ENCODE data around the gene WSCD1. TPM values are rescaled to one million over a fixed set of nuclear protein-coding genes. Genes with fewer than 3 reads are reported as not detected.

WSCD1 gene
- total and polyA plus RNA-seq, 2 donors (not counting 1 experiment from before 2014, with no cell fraction given): not detected

- Mint-ChIP-seq H3K9me3 (ENCODE audit: insufficient read depth) (no peaks in the 10 kb centered on the region), H3K27ac (no peak overlapping the region), H3K27me3 (peaks cover 68% of the 10 kb centered on the region), H3K4me1 (peaks cover 9% of the 10 kb centered on the region), H3K4me3 (no peak overlapping the region)
- ChIA-PET CTCF (no interaction called here), POLR2A (no interaction called here)
- H3K79me2 ChIP-seq (ENCODE audit: control insufficient read depth, insufficient read depth, low read length): no peaks in the 10 kb centered on the region
- no peak overlapping the region for H3K27ac ChIP-seq (ENCODE audit: low read length in 2 of 2)
- WGBS (ENCODE audit: insufficient coverage): 54% methylated on average over 6 of the region's 6 CpGs
- peaks cover 0 to 2% (median 0%) of the 10 kb centered on the region in 3 donors for H3K9me3 ChIP-seq (ENCODE audit: control extremely low read depth in 1 of 3, control insufficient read depth in 2 of 3, insufficient read depth in 1 of 3, low read length in 2 of 3)
- no peak for TF ChIP-seq EZH2 (IDR thresholded peaks at IDR 0.05; ENCODE audit: borderline replicate concordance, insufficient read depth, low read depth, low read length, poor library complexity, severe bottlenecking)
- TF ChIP-seq CTCF (IDR thresholded peaks at IDR 0.05): no peak
- ATAC-seq (ENCODE audit: low read depth) (no peak), DNase-seq (no peak)
- H3K4me3 ChIP-seq (ENCODE audit: control extremely low read depth in 1 of 5, extremely low read depth in 1 of 5, insufficient read depth in 1 of 5, low read depth in 2 of 5, low read length in 4 of 5): no peak overlapping the region
- intact Hi-C loops (cut with micrococcal nuclease): no loop called here
- peaks cover 0 to 17% (median 5%) of the 10 kb centered on the region in 4 experiments for H3K27me3 ChIP-seq (replicated peaks in 1 of 4; ENCODE audit: control extremely low read depth in 1 of 4, control insufficient read depth in 3 of 4, insufficient read depth in 4 of 4, low read length in 3 of 4)
- H3K4me2 ChIP-seq (replicated peaks; ENCODE audit: low read depth, low read length, poor library complexity, severe bottlenecking): no peak overlapping the region
- no peak overlapping the region for H2AFZ ChIP-seq (ENCODE audit: insufficient read depth, low read depth, low read length, poor library complexity, severe bottlenecking)
- peaks cover 0 to 2% of the 10 kb centered on the region in 2 donors for H3K4me1 ChIP-seq (ENCODE audit: control insufficient read depth in 2 of 2, insufficient read depth in 2 of 2, low read length in 2 of 2)
- H4K20me1 ChIP-seq (ENCODE audit: control insufficient read depth, insufficient read depth, low read length, poor library complexity, severe bottlenecking): no peaks in the 10 kb centered on the region
- no peaks in the 10 kb centered on the region for H3K36me3 ChIP-seq (replicated peaks in 1 of 2; ENCODE audit: control extremely low read depth in 1 of 2, control insufficient read depth in 1 of 2, extremely low read depth in 1 of 2, insufficient read depth in 2 of 2, low read length in 1 of 2)
- H3K9ac ChIP-seq (ENCODE audit: low read length): no peak overlapping the region
These were observed 5.3 kb upstream of the WSCD1 start for GRCh38 chr17:6064868-6065267.

GRCh38 chr17:6065351-6065750, 4.8 kb upstream of the WSCD1 start:
- Histone ChIP-seq H3K9ac (ENCODE audit: low read length) (no peak overlapping the region), H2AFZ (ENCODE audit: insufficient read depth, low read depth, low read length, poor library complexity, severe bottlenecking) (no peak overlapping the region), H3K4me1 (ENCODE audit: control insufficient read depth in 2 of 2, insufficient read depth in 2 of 2, low read length in 2 of 2) (peaks cover 0 to 3% of the 10 kb centered on the region in 2 donors), H3K27me3 (replicated peaks in 1 of 4; ENCODE audit: control extremely low read depth in 1 of 4, control insufficient read depth in 3 of 4, insufficient read depth in 4 of 4, low read length in 3 of 4) (peaks cover 0 to 18% (median 5%) of the 10 kb centered on the region in 4 experiments), H3K79me2 (ENCODE audit: control insufficient read depth, insufficient read depth, low read length) (no peaks in the 10 kb centered on the region), H4K20me1 (ENCODE audit: control insufficient read depth, insufficient read depth, low read length, poor library complexity, severe bottlenecking) (no peaks in the 10 kb centered on the region), H3K9me3 (ENCODE audit: control extremely low read depth in 1 of 3, control insufficient read depth in 2 of 3, insufficient read depth in 1 of 3, low read length in 2 of 3) (peaks cover 0 to 2% (median 0%) of the 10 kb centered on the region in 3 donors), H3K4me2 (replicated peaks; ENCODE audit: low read depth, low read length, poor library complexity, severe bottlenecking) (no peak overlapping the region), H3K27ac (ENCODE audit: low read length in 2 of 2) (no peak overlapping the region), H3K36me3 (replicated peaks in 1 of 2; ENCODE audit: control extremely low read depth in 1 of 2, control insufficient read depth in 1 of 2, extremely low read depth in 1 of 2, insufficient read depth in 2 of 2, low read length in 1 of 2) (no peaks in the 10 kb centered on the region), H3K4me3 (ENCODE audit: control extremely low read depth in 1 of 5, extremely low read depth in 1 of 5, insufficient read depth in 1 of 5, low read depth in 2 of 5, low read length in 4 of 5) (no peak overlapping the region)
- Mint-ChIP-seq H3K27ac (no peak overlapping the region), H3K4me3 (no peak overlapping the region), H3K4me1 (peaks cover 10% of the 10 kb centered on the region), H3K9me3 (ENCODE audit: insufficient read depth) (no peaks in the 10 kb centered on the region), H3K27me3 (peaks cover 65% of the 10 kb centered on the region)
- WGBS (ENCODE audit: insufficient coverage): 80% methylated on average over 5 of the region's 7 CpGs
- CTCF ChIA-PET: no interaction called here
- DNase-seq (no peak), ATAC-seq (ENCODE audit: low read depth) (no peak)
- POLR2A ChIA-PET: no interaction called here
- intact Hi-C loops (cut with micrococcal nuclease): no loop called here
- TF ChIP-seq CTCF (IDR thresholded peaks at IDR 0.05): no peak
- TF ChIP-seq EZH2 (IDR thresholded peaks at IDR 0.05; ENCODE audit: borderline replicate concordance, insufficient read depth, low read depth, low read length, poor library complexity, severe bottlenecking): no peak
